Activated CD8-positive, alpha-beta memory T cell treated with anti-CD3 and anti-CD28 coated beads, Interleukin-2, amount 10 ng/mL, durations not matched to agents 7 days and 5 days (primary cell): ENCODE data around the gene ARIH2. TPM values are rescaled to one million over a fixed set of nuclear protein-coding genes. Genes with fewer than 3 reads are reported as not detected.
"Not testable (repeated sequence)": the region's sequence is repeated elsewhere in the genome, so short reads cannot be mapped to it uniquely, and the experiment has no call there.

Experiments used
- ATAC-seq: fragments of 150-1000 bp; cut with Tn5 transposase; one replicate; pipeline ENCODE4 v1.10.0; 2021; ENCODE audit warnings: moderate library complexity
- CTCF ChIA-PET: fragments of 350-600 bp; sonication (Branson Sonifier 250); formaldehyde crosslinking; loops from one replicate; lab custom pipeline; 2021; ENCODE audit warnings: antibody characterized with exemption; lab: Charles Lee
- DNase-seq: peaks from one replicate; pipeline ENCODE4 v3.0.0-alpha.2; 2020
- H3K27ac Mint-ChIP-seq: one replicate; pipeline ENCODE4 v1.8.0; 2021; ENCODE audit warnings: mild to moderate bottlenecking, mixed read lengths
- H3K27me3 Mint-ChIP-seq: one replicate; pipeline ENCODE4 v1.8.0; 2021; ENCODE audit warnings: mixed read lengths
- H3K36me3 Mint-ChIP-seq: one replicate; pipeline ENCODE4 v1.8.0; 2021; ENCODE audit warnings: mild to moderate bottlenecking, mixed read lengths
- H3K4me1 Mint-ChIP-seq: one replicate; pipeline ENCODE4 v1.8.0; 2021; ENCODE audit warnings: mixed read lengths
- H3K4me3 Mint-ChIP-seq: one replicate; pipeline ENCODE4 v1.8.0; 2021; ENCODE audit warnings: mild to moderate bottlenecking, moderate library complexity, mixed read lengths
- H3K9me3 Mint-ChIP-seq: one replicate; pipeline ENCODE4 v1.8.0; 2022; ENCODE audit warnings: low read depth, mixed read lengths
- total RNA-seq, 2 experiments: library from RNA; stranded (reverse); gene quantifications; one replicate each; pipeline ENCODE4 v1.2.3, GENCODE V29; 2021

ARIH2 gene
- total RNA-seq, 2 experiments from 2014 or later, result 118 to 156 TPM

GRCh38 chr3:49005303-49005680, 86.7 kb downstream of the ARIH2 start:
- H3K36me3 Mint-ChIP-seq, result peaks cover 2% of the 10 kb centered on the region
- CTCF ChIA-PET, result interaction anchor here (5.6 kb wide), 2 partner anchors 14 to 15 kb away, joined by 101 to 127 read pairs; partner anchors contain the start of genes DALRD3, NDUFAF3 and P4HTM
- no peak overlapping the region for H3K4me3 Mint-ChIP-seq
- H3K27ac Mint-ChIP-seq, result no peak overlapping the region
- peaks cover 20% of the 10 kb centered on the region for H3K4me1 Mint-ChIP-seq
- no peaks in the 10 kb centered on the region for H3K9me3 Mint-ChIP-seq
- ATAC-seq (no peak), DNase-seq (no peak)
- H3K27me3 Mint-ChIP-seq, result no peaks in the 10 kb centered on the region

GRCh38 chr3:49005998-49006397, 87.4 kb downstream of the ARIH2 start:
- H3K27ac Mint-ChIP-seq, result peak overlapping the region; percentile 95
- ATAC-seq (no peak), DNase-seq (no peak)
- peaks cover 2% of the 10 kb centered on the region for H3K36me3 Mint-ChIP-seq
- CTCF ChIA-PET, result interaction anchor here (2.6 to 5.6 kb wide), 3 partner anchors 9 to 16 kb away, joined by 16 to 127 read pairs (median 101); partner anchors contain the start of genes DALRD3, NDUFAF3 and P4HTM
- peaks cover 20% of the 10 kb centered on the region for H3K4me1 Mint-ChIP-seq
- H3K9me3 Mint-ChIP-seq, result no peaks in the 10 kb centered on the region
- no peaks in the 10 kb centered on the region for H3K27me3 Mint-ChIP-seq
- peak overlapping the region; percentile 87 for H3K4me3 Mint-ChIP-seq

- Mint-ChIP-seq H3K4me3 (peak overlapping the region; percentile 87), H3K36me3 (peaks cover 2% of the 10 kb centered on the region), H3K27ac (peak overlapping the region; percentile 95), H3K27me3 (no peaks in the 10 kb centered on the region), H3K9me3 (no peaks in the 10 kb centered on the region), H3K4me1 (peaks cover 20% of the 10 kb centered on the region)
- DNase-seq, result no peak
- ATAC-seq, result no peak
- CTCF ChIA-PET, result interaction anchor here (0.7 to 5.6 kb wide), 19 partner anchors 9 to 606 kb away, joined by 3 to 127 read pairs (median 4); partner anchors contain the start of genes ARIH2, DALRD3, IMPDH2 and KLHDC8B
Measured at GRCh38 chr3:49006408-49007067, 87.9 kb downstream of the ARIH2 start.

- Mint-ChIP-seq H3K4me1 (peaks cover 23% of the 10 kb centered on the region), H3K27ac (peak within 1 kb of the TSS; percentile 95), H3K27me3 (no peaks in the 10 kb centered on the region), H3K4me3 (peak within 1 kb of the TSS; percentile 87), H3K36me3 (peaks cover 7% of the 10 kb centered on the region), H3K9me3 (no peaks in the 10 kb centered on the region)
- ATAC-seq (peak; percentile 91), DNase-seq (peak; percentile 99)
- CTCF ChIA-PET, result interaction anchor here (0.6 to 5.6 kb wide), 20 partner anchors 8 to 606 kb away, joined by 3 to 127 read pairs (median 4); partner anchors contain the start of genes ARIH2, DALRD3, IMPDH2 and KLHDC8B
Measured at GRCh38 chr3:49007068-49007770, 88.6 kb downstream of the ARIH2 start, which contains the start of gene WDR6. WDR6 (plus strand) TSS chr3:49007391; CDS start chr3:49007432, 41 bp downstream.

- peak; percentile 69 for ATAC-seq
- H3K4me3 Mint-ChIP-seq, result peak overlapping the region; percentile 87
Measured at GRCh38 chr3:49007771-49008528, 89.3 kb downstream of the ARIH2 start.

DNA sequence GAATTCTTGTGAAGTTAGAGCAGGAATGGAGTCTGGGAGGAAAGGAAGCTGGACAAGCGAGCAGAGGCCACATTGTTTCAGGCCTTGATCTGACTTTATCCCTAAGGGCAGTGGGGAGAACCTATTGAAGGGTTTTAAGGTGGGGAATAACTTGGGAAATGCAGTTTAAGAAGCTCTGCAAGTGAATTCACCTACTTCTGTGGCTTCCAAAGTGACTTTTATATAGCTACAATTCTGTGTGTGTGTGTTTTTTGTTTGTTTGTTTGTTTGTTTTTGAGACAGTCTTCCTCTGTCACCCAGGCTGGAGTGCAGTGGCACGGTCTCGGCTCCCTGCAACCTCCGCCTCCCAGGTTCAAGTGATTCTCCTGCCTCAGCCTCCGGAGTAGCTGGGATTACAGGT, 90.0 kb downstream of the ARIH2 start:
- H3K27me3 Mint-ChIP-seq, DNase-seq, H3K9me3 Mint-ChIP-seq, ATAC-seq, H3K36me3 Mint-ChIP-seq: not testable (repeated sequence)
- Mint-ChIP-seq H3K4me1 (peaks cover 23% of the 10 kb centered on the region), H3K27ac (peak overlapping the region; percentile 95), H3K4me3 (peak overlapping the region; percentile 87)
- CTCF ChIA-PET, result interaction anchor here (1.0 to 5.6 kb wide), 5 partner anchors 11 to 441 kb away, joined by 3 to 127 read pairs (median 15); partner anchors contain the start of genes DALRD3, NDUFAF3, P4HTM and QRICH1

More at GRCh38 chr3:49007771-49008528, 89.3 kb downstream of the ARIH2 start:
- peak overlapping the region; percentile 95 for H3K27ac Mint-ChIP-seq
- H3K36me3 Mint-ChIP-seq, result peaks cover 7% of the 10 kb centered on the region
- DNase-seq, result peak; percentile 95
- no peaks in the 10 kb centered on the region for H3K9me3 Mint-ChIP-seq
- no peaks in the 10 kb centered on the region for H3K27me3 Mint-ChIP-seq
- peaks cover 23% of the 10 kb centered on the region for H3K4me1 Mint-ChIP-seq
- CTCF ChIA-PET, result interaction anchor here (0.9 to 5.6 kb wide), 13 partner anchors 11 to 607 kb away, joined by 3 to 127 read pairs (median 4); partner anchors contain the start of genes ARIH2, DALRD3, NCKIPSD and NDUFAF3

GRCh38 chr3:49009396-49009795, 90.8 kb downstream of the ARIH2 start:
- Mint-ChIP-seq H3K27ac (peak overlapping the region; percentile 20), H3K27me3 (no peaks in the 10 kb centered on the region), H3K4me1 (peaks cover 23% of the 10 kb centered on the region), H3K36me3 (peaks cover 9% of the 10 kb centered on the region), H3K4me3 (no peak overlapping the region), H3K9me3 (no peaks in the 10 kb centered on the region)
- CTCF ChIA-PET, result interaction anchor here (0.8 to 5.6 kb wide), 5 partner anchors 10 to 440 kb away, joined by 3 to 127 read pairs (median 3); partner anchors contain the start of genes DALRD3, NDUFAF3, P4HTM and QRICH1
- DNase-seq (no peak), ATAC-seq (no peak)

GRCh38 chr3:49012441-49013017, 93.9 kb downstream of the ARIH2 start:
- no peaks in the 10 kb centered on the region for H3K27me3 Mint-ChIP-seq
- ATAC-seq, result no peak
- H3K36me3 Mint-ChIP-seq, result peaks cover 18% of the 10 kb centered on the region
- H3K9me3 Mint-ChIP-seq, result no peaks in the 10 kb centered on the region
- H3K4me1 Mint-ChIP-seq, result peaks cover 28% of the 10 kb centered on the region
- no peak for DNase-seq
- no peak overlapping the region for H3K4me3 Mint-ChIP-seq
- no peak overlapping the region for H3K27ac Mint-ChIP-seq
- CTCF ChIA-PET, result interaction anchor here (1.4 to 5.4 kb wide), 2 partner anchors 13 to 24 kb away, joined by 3 to 42 read pairs; partner anchors contain the start of gene P4HTM

DNA sequence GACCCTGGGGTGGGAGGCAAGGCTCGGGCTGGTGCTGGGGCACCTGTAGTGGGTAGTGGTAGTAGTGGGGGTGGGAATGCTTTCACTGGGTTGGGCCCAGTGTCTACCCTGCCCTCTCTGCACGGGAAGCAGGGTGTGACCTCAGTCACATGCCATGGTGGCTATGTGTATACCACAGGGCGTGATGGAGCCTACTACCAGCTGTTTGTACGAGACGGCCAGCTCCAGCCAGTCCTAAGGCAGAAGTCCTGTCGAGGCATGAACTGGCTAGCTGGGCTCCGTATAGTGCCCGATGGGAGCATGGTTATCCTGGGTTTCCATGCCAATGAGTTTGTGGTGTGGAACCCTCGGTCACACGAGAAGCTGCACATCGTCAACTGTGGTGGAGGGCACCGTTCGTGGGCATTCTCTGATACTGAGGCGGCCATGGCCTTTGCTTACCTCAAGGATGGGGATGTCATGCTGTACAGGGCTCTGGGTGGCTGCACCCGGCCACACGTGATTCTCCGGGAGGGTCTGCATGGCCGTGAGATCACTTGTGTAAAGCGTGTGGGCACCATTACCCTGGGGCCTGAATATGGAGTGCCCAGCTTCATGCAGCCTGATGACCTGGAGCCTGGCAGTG, 94.6 kb downstream of the ARIH2 start:
- DNase-seq (no peak), ATAC-seq (no peak)
- CTCF ChIA-PET, result interaction anchor here (0.6 to 5.4 kb wide), 6 partner anchors 9 to 94 kb away, joined by 3 to 42 read pairs (median 4); partner anchors contain the start of genes ARIH2, NDUFAF3 and P4HTM
- no peak overlapping the region for H3K27ac Mint-ChIP-seq
- H3K4me1 Mint-ChIP-seq, result peaks cover 27% of the 10 kb centered on the region
- peaks cover 17% of the 10 kb centered on the region for H3K36me3 Mint-ChIP-seq
- H3K4me3 Mint-ChIP-seq, result no peak overlapping the region
- H3K9me3 Mint-ChIP-seq, result no peaks in the 10 kb centered on the region
- H3K27me3 Mint-ChIP-seq, result no peaks in the 10 kb centered on the region

DNA sequence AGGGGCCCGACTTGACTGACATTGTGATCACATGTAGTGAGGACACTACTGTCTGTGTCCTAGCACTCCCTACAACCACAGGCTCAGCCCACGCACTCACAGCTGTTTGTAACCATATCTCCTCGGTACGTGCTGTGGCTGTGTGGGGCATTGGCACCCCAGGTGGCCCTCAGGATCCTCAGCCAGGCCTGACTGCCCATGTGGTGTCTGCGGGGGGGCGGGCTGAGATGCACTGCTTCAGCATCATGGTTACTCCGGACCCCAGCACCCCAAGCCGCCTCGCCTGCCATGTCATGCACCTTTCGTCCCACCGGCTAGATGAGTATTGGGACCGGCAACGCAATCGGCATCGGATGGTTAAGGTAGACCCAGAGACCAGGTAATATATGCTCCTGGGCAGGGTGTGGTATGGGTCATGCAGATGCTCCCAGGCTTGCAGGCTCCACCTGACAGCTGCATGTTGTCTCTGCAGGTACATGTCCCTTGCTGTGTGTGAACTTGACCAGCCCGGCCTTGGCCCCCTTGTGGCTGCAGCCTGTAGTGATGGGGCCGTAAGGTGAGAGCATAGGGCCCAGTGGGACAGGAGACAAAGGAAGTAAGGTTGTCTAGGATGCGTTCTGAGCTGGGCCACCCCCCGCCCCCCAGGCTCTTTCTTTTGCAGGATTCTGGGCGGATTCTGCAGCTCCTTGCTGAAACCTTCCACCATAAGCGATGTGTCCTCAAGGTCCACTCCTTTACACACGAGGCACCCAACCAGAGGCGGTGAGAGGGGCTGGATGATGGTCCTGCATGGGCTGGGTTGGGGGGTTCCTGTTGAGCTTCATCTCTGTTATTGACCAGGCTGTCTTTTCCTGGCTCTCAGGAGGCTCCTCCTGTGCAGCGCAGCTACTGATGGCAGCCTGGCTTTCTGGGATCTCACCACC, 95.4 kb downstream of the ARIH2 start:
- Mint-ChIP-seq H3K4me3 (no peak overlapping the region), H3K9me3 (no peaks in the 10 kb centered on the region), H3K4me1 (peaks cover 25% of the 10 kb centered on the region), H3K27ac (no peak overlapping the region), H3K27me3 (no peaks in the 10 kb centered on the region), H3K36me3 (peaks cover 20% of the 10 kb centered on the region)
- CTCF ChIA-PET, result interaction anchor here (0.6 to 5.4 kb wide), 6 partner anchors 8 to 95 kb away, joined by 3 to 42 read pairs (median 4); partner anchors contain the start of genes ARIH2, NDUFAF3 and P4HTM
- ATAC-seq (peak; percentile 24), DNase-seq (peak; percentile 68)

GRCh38 chr3:49015072-49015471, 96.4 kb downstream of the ARIH2 start:
- CTCF ChIA-PET, result interaction anchor here (0.8 to 5.4 kb wide), 4 partner anchors 8 to 27 kb away, joined by 3 to 42 read pairs (median 4); partner anchors contain the start of genes P4HTM and WDR6
- no peaks in the 10 kb centered on the region for H3K9me3 Mint-ChIP-seq
- H3K4me1 Mint-ChIP-seq, result peaks cover 28% of the 10 kb centered on the region
- H3K36me3 Mint-ChIP-seq, result peaks cover 20% of the 10 kb centered on the region
- DNase-seq (no peak), ATAC-seq (no peak)
- no peaks in the 10 kb centered on the region for H3K27me3 Mint-ChIP-seq
- H3K27ac Mint-ChIP-seq, result no peak overlapping the region
- no peak overlapping the region for H3K4me3 Mint-ChIP-seq
